Muscle layer of colon (tissue), 2 donors: Measurements from ENCODE around the gene HEPACAM.
A peak's percentile ranks its signal among the peaks of the same experiment; 100 is the strongest.

Experiments
- H3K27ac ChIP-seq: one replicate; pipeline ENCODE4 v1.7.0; 2013; ENCODE audit warnings: low read depth, mild to moderate bottlenecking, low read length, moderate library complexity
- H3K27me3 ChIP-seq, 2 donors: one replicate each; pipeline ENCODE4 v1.7.0; 2013; ENCODE audit warnings: low read length in 2 of 2, mild to moderate bottlenecking in 2 of 2; ENCODE audit not compliant: insufficient read depth in 2 of 2, control insufficient read depth in 1 of 2
- H3K36me3 ChIP-seq: one replicate; pipeline ENCODE4 v1.7.0; 2013; ENCODE audit warnings: mild to moderate bottlenecking, low read length; ENCODE audit not compliant: insufficient read depth
- H3K4me1 ChIP-seq: one replicate; pipeline ENCODE4 v1.7.0; 2013; ENCODE audit warnings: mild to moderate bottlenecking, low read length; ENCODE audit not compliant: insufficient read depth
- H3K4me3 ChIP-seq, 2 donors: one replicate each; pipeline ENCODE4 v1.7.0; 2013; ENCODE audit warnings: low read length in 2 of 2, low read depth in 1 of 2, mild to moderate bottlenecking in 1 of 2, moderate library complexity in 1 of 2
- H3K9ac ChIP-seq: one replicate; pipeline ENCODE4 v1.7.0; 2013; ENCODE audit warnings: low read length
- H3K9me3 ChIP-seq: one replicate; pipeline ENCODE4 v1.7.0; 2013; ENCODE audit warnings: mild to moderate bottlenecking, low read length
- donor health status: abdominal sarcoma.
- donor health status: Adenocarcinoma of cecum.

The HEPACAM gene

GRCh38 chr11:124941703-124942102 is 5.9 kb upstream of the HEPACAM start:
- no peak overlapping the region for H3K27ac ChIP-seq

GRCh38 chr11:124938970-124939369 is 3.1 kb upstream of the HEPACAM start:
- H3K4me3 ChIP-seq, result no peak overlapping the region
- H3K27me3 ChIP-seq, result no peaks in the 10 kb centered on the region
- H3K9me3 ChIP-seq, result no peaks in the 10 kb centered on the region
- H3K9ac ChIP-seq, result no peak overlapping the region
- H3K4me1 ChIP-seq, result no peaks in the 10 kb centered on the region
- no peaks in the 10 kb centered on the region for H3K36me3 ChIP-seq
- no peak overlapping the region for H3K27ac ChIP-seq

More at GRCh38 chr11:124941703-124942102, 5.9 kb upstream of the HEPACAM start:
- H3K4me1 ChIP-seq, result no peaks in the 10 kb centered on the region
- no peak overlapping the region for H3K4me3 ChIP-seq
- no peaks in the 10 kb centered on the region for H3K36me3 ChIP-seq
- no peak overlapping the region for H3K9ac ChIP-seq
- no peaks in the 10 kb centered on the region for H3K27me3 ChIP-seq
- no peaks in the 10 kb centered on the region for H3K9me3 ChIP-seq

- H3K36me3 ChIP-seq, result no peaks in the 10 kb centered on the region
- H3K4me1 ChIP-seq, result no peaks in the 10 kb centered on the region
- no peak overlapping the region for H3K4me3 ChIP-seq
- no peak overlapping the region for H3K27ac ChIP-seq
- no peaks in the 10 kb centered on the region for H3K27me3 ChIP-seq
- no peak overlapping the region for H3K9ac ChIP-seq
- no peaks in the 10 kb centered on the region for H3K9me3 ChIP-seq
These were observed 2.4 kb upstream of the HEPACAM start for GRCh38 chr11:124938206-124938765.

GRCh38 chr11:124937336-124937935 is 1.6 kb upstream of the HEPACAM start:
- no peaks in the 10 kb centered on the region for H3K36me3 ChIP-seq
- H3K4me3 ChIP-seq, result no peak overlapping the region
- H3K27me3 ChIP-seq, result no peaks in the 10 kb centered on the region
- no peak overlapping the region for H3K27ac ChIP-seq
- H3K9me3 ChIP-seq, result no peaks in the 10 kb centered on the region
- no peaks in the 10 kb centered on the region for H3K4me1 ChIP-seq
- no peak overlapping the region for H3K9ac ChIP-seq

GRCh38 chr11:124934862-124935547 is 842 bp downstream of the HEPACAM start:
- Histone ChIP-seq H3K27me3 (no peaks in the 10 kb centered on the region), H3K9me3 (no peaks in the 10 kb centered on the region), H3K9ac (no peak overlapping the region), H3K4me3 (no peak overlapping the region), H3K36me3 (no peaks in the 10 kb centered on the region), H3K4me1 (no peaks in the 10 kb centered on the region), H3K27ac (no peak overlapping the region)

GRCh38 chr11:124930799-124931198 is 5.0 kb downstream of the HEPACAM start:
- H3K9me3 ChIP-seq, result no peaks in the 10 kb centered on the region
- no peak overlapping the region for H3K9ac ChIP-seq
- no peak overlapping the region for H3K27ac ChIP-seq
- H3K36me3 ChIP-seq, result no peaks in the 10 kb centered on the region
- no peak overlapping the region for H3K4me3 ChIP-seq
- no peaks in the 10 kb centered on the region for H3K27me3 ChIP-seq
- no peaks in the 10 kb centered on the region for H3K4me1 ChIP-seq

GRCh38 chr11:124928942-124929665 is 6.7 kb downstream of the HEPACAM start:
- Histone ChIP-seq H3K4me3 (no peak overlapping the region), H3K4me1 (no peaks in the 10 kb centered on the region), H3K9ac (no peak overlapping the region), H3K9me3 (no peaks in the 10 kb centered on the region), H3K27ac (no peak overlapping the region), H3K27me3 (no peaks in the 10 kb centered on the region), H3K36me3 (no peaks in the 10 kb centered on the region)

- Histone ChIP-seq H3K27ac (no peak overlapping the region), H3K36me3 (no peaks in the 10 kb centered on the region), H3K27me3 (no peaks in the 10 kb centered on the region), H3K9ac (no peak overlapping the region), H3K9me3 (no peaks in the 10 kb centered on the region), H3K4me3 (no peak overlapping the region), H3K4me1 (no peaks in the 10 kb centered on the region)
These were observed 12.6 kb downstream of the HEPACAM start for GRCh38 chr11:124923296-124923695.

- Histone ChIP-seq H3K4me1 (no peaks in the 10 kb centered on the region), H3K4me3 (no peak overlapping the region), H3K36me3 (no peaks in the 10 kb centered on the region), H3K9ac (no peak overlapping the region), H3K27ac (no peak overlapping the region), H3K9me3 (no peaks in the 10 kb centered on the region), H3K27me3 (no peaks in the 10 kb centered on the region)
These were observed 13.0 kb downstream of the HEPACAM start for GRCh38 chr11:124922831-124923230.

- Histone ChIP-seq H3K9ac (no peak overlapping the region), H3K36me3 (no peaks in the 10 kb centered on the region), H3K4me1 (no peaks in the 10 kb centered on the region), H3K27ac (no peak overlapping the region), H3K9me3 (no peaks in the 10 kb centered on the region), H3K4me3 (peak overlapping the region; percentile 36 to 52), H3K27me3 (no peaks in the 10 kb centered on the region)
These were observed 14.8 kb downstream of the HEPACAM start for GRCh38 chr11:124920870-124921609.

GRCh38 chr11:124920356-124920755 is 15.5 kb downstream of the HEPACAM start:
- H3K4me1 ChIP-seq, result no peaks in the 10 kb centered on the region
- H3K4me3 ChIP-seq, result peak overlapping the region; percentile 36 to 52
- H3K9ac ChIP-seq, result no peak overlapping the region
- no peak overlapping the region for H3K27ac ChIP-seq
- no peaks in the 10 kb centered on the region for H3K27me3 ChIP-seq
- H3K9me3 ChIP-seq, result no peaks in the 10 kb centered on the region
- H3K36me3 ChIP-seq, result no peaks in the 10 kb centered on the region
